Fibroblast of pulmonary artery (primary cell): Measurements from ENCODE around the gene FGFR2.

Experiments used
- DNase-seq: peaks from one replicate; pipeline ENCODE4 v3.0.0-alpha.2; 2010; ENCODE audit warnings: low read depth
- H3K4me3 ChIP-seq: replicated peaks from 2 replicates; pipeline ENCODE4 v1.5.1; 2011; ENCODE audit warnings: low read depth, mild to moderate bottlenecking, control low read depth, low read length, moderate library complexity
- CTCF ChIP-seq: IDR thresholded peaks from 2 replicates; pipeline ENCODE4 v1.5.1; 2011; ENCODE audit warnings: mild to moderate bottlenecking, control low read depth, low read length, inconsistent platforms; ENCODE audit errors: missing control alignments

Gene FGFR2

GRCh38 chr10:121540732-121541395, 57.4 kb downstream of the FGFR2 start:
- no peak overlapping the region for H3K4me3 ChIP-seq
- DNase-seq: no peak
- TF ChIP-seq CTCF: no peak

GRCh38 chr10:121539786-121540185, 58.5 kb downstream of the FGFR2 start:
- no peak for DNase-seq
- no peak overlapping the region for H3K4me3 ChIP-seq
- TF ChIP-seq CTCF: no peak

GRCh38 chr10:121536310-121536913, 61.8 kb downstream of the FGFR2 start:
- no peak for DNase-seq
- no peak for TF ChIP-seq CTCF
- H3K4me3 ChIP-seq: no peak overlapping the region

GRCh38 chr10:121535381-121535780, 62.9 kb downstream of the FGFR2 start:
- DNase-seq: no peak
- no peak for TF ChIP-seq CTCF
- no peak overlapping the region for H3K4me3 ChIP-seq

- H3K4me3 ChIP-seq: no peak overlapping the region
- TF ChIP-seq CTCF: no peak
- no peak for DNase-seq
Observed at GRCh38 chr10:121532292-121532864, 65.9 kb downstream of the FGFR2 start.

GRCh38 chr10:121531830-121532178, 66.4 kb downstream of the FGFR2 start:
- no peak overlapping the region for H3K4me3 ChIP-seq
- TF ChIP-seq CTCF: no peak
- no peak for DNase-seq
